Measurements from ENCODE around the gene GRIK1.
A peak's percentile ranks its signal among the peaks of the same experiment; 100 is the strongest.

GRIK1 gene

DNA sequence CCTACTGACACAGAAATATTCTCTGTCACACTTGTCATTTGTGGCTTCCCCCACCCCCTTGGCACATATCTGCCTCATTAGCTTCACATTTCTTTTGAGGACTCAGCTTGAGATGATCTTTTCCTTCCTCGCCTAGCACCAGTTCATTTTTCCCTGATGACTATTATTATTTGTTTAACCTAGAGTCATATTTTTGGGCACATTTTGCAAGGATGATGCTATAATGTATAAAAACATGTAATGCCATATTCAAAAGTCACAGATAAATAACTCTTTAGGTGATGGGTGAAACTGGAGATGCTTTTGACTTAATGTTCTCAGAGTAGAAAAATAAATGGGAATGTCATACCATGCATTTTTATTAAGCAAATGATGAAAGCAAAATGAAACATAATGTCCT, 438.3 kb downstream of the GRIK1 start:
- in situ Hi-C loops (cut with MboI; ENCODE audit: low sequenced_read_pairs, unreplicated experiment), result no loop called here
- TF ChIP-seq, protein P1, sequence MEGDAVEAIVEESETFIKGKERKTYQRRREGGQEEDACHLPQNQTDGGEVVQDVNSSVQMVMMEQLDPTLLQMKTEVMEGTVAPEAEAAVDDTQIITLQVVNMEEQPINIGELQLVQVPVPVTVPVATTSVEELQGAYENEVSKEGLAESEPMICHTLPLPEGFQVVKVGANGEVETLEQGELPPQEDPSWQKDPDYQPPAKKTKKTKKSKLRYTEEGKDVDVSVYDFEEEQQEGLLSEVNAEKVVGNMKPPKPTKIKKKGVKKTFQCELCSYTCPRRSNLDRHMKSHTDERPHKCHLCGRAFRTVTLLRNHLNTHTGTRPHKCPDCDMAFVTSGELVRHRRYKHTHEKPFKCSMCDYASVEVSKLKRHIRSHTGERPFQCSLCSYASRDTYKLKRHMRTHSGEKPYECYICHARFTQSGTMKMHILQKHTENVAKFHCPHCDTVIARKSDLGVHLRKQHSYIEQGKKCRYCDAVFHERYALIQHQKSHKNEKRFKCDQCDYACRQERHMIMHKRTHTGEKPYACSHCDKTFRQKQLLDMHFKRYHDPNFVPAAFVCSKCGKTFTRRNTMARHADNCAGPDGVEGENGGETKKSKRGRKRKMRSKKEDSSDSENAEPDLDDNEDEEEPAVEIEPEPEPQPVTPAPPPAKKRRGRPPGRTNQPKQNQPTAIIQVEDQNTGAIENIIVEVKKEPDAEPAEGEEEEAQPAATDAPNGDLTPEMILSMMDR (IDR thresholded peaks at IDR 0.05; ENCODE audit: borderline replicate concordance, control extremely low read depth, extremely low read depth, insufficient read depth, missing control alignments), result no peak
- DNase-seq (ENCODE audit: low spot score), result no peak

DNA sequence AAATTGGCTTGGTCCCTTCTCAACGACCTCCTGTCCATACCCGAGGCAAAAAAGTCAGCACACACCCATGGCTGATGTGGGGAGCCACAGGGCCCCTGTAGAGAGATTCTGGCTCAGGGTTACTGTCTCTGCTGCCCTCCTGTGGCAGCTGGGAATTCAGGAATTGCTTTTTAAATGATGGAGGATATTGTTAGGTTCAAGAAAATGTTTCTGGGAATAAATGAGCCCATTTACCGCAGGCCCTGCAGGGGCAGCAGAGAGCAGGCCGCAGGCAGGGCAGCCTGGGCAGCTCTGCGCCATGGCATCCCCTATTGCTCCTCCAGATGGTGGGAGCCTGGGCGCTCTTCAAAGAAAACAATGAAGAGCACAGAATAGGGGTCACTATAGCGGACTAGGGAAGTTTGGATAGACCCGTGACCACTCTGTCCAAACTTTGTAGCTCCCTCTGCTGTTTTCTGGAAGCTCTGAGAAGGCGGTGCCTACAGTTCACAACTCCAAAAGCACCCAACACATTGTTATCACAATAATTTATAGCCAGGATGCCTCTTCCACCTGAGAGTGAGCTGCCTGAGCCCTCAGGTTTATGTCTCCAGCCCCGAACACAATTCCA, 440.0 kb downstream of the GRIK1 start:
- DNase-seq (ENCODE audit: low spot score), result peak; percentile 34
- TF ChIP-seq, protein P1 (IDR thresholded peaks at IDR 0.05; ENCODE audit: borderline replicate concordance, control extremely low read depth, extremely low read depth, insufficient read depth, missing control alignments), result peak; percentile 6
- in situ Hi-C loops (cut with MboI; ENCODE audit: low sequenced_read_pairs, unreplicated experiment), result no loop called here

DNA sequence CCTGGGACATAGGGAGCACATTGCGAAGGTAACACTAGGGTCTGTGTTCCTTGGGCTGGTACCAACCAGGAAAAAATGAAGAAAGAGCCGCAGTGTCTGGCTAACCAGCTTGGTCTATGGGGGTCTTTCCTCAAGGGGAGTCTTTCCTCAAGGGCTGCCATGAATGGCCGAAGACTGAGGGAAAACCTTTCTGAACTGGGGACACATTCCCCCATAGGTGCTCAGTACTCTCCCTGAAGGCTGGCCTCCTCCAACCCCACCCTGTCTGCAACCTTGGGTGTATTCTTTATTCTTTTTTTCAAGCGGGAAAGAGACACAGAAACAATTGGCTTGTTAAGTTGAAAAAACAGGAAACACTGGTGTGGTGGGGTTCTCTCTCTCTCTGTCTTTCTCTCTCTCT, 440.6 kb downstream of the GRIK1 start:
- in situ Hi-C loops (cut with MboI; ENCODE audit: low sequenced_read_pairs, unreplicated experiment), result no loop called here
- TF ChIP-seq, protein P1 (IDR thresholded peaks at IDR 0.05; ENCODE audit: borderline replicate concordance, control extremely low read depth, extremely low read depth, insufficient read depth, missing control alignments), result no peak
- no peak for DNase-seq (ENCODE audit: low spot score)

DNA sequence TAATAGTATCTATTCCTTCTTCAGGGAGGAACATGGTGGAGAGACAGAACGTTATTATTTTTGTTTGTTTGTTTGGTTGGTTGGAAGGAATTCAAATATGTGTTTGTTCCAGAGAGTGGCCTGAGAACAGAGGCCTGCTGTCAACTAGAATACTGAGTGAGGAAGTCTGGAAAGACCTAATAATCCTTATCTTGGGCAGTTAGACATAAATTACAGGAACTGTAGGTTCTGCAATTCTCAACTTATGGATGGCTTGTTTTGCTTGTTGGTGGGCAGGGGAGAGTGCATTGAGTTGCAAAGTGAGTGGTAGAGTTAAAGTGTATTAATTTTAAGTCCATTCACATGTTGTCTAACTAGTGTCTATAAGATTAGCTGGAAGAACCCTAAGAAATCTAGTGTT, 443.5 kb downstream of the GRIK1 start:
- in situ Hi-C loops (cut with MboI; ENCODE audit: low sequenced_read_pairs, unreplicated experiment), result no loop called here
- DNase-seq (ENCODE audit: low spot score), result no peak
- TF ChIP-seq, protein P1 (IDR thresholded peaks at IDR 0.05; ENCODE audit: borderline replicate concordance, control extremely low read depth, extremely low read depth, insufficient read depth, missing control alignments), result no peak

DNA sequence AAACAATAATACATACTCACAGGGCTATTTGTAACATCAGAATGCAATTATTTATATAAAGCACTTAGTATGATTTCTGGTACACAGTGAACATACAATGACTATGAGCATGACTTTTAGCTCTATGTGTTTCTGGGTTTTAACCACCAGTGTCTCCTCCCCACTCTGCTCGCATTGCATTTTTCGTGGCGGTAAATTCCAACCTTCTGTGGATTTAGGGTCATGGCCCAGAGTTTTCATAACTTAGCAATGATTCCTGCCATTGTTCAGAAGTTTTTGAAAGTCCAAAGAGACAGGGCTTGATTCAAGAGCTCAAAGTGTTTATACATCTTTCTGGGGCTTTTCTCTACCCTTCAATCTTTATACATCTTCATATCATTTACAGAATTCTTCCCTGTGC, 449.8 kb downstream of the GRIK1 start:
- in situ Hi-C loops (cut with MboI; ENCODE audit: low sequenced_read_pairs, unreplicated experiment), result no loop called here
- DNase-seq (ENCODE audit: low spot score), result no peak
- TF ChIP-seq, protein P1 (IDR thresholded peaks at IDR 0.05; ENCODE audit: borderline replicate concordance, control extremely low read depth, extremely low read depth, insufficient read depth, missing control alignments), result no peak

- no peak for DNase-seq (ENCODE audit: low spot score)
- TF ChIP-seq, protein P1 (IDR thresholded peaks at IDR 0.05; ENCODE audit: borderline replicate concordance, control extremely low read depth, extremely low read depth, insufficient read depth, missing control alignments), result no peak
- in situ Hi-C loops (cut with MboI; ENCODE audit: low sequenced_read_pairs, unreplicated experiment), result no loop called here
These were observed 452.6 kb downstream of the GRIK1 start for GRCh38 chr21:29487154-29487553.

Data from GM13976 (cell line).